Measurements from ENCODE around the gene WDR70.

GRCh38 chr5:37685211-37685610 lies 306.1 kb downstream of the WDR70 start:
- TF ChIP-seq TEAD4 (IDR thresholded peaks at IDR 0.05; ENCODE audit: borderline replicate concordance, insufficient read depth) (no peak), EZH2phosphoT487 (IDR thresholded peaks at IDR 0.05; ENCODE audit: borderline replicate concordance, low read depth) (no peak), CTCF (IDR thresholded peaks at IDR 0.05) (no peak), MEF2A (IDR thresholded peaks at IDR 0.05; ENCODE audit: borderline replicate concordance, low read depth) (no peak)
